Heart left ventricle (tissue), 13 donors: Measurements from ENCODE around the gene CD300LG.

ENCODE experiments used
- POLR2A ChIP-seq, 2 donors: fragments of 450-650 bp; IDR thresholded peaks; one replicate each; pipeline ENCODE4 v1.6.1; 2017; ENCODE audit warnings: antibody characterized with exemption in 2 of 2, mild to moderate bottlenecking in 2 of 2, moderate library complexity in 2 of 2
- TF ChIP-seq, protein P1 (sequence below), 12 donors: fragments of 200-600 bp; sonication (generic) in 4 of 12; IDR thresholded peaks; one replicate each; pipeline versions ENCODE4 v1.5.0 to v1.8.0; 2018 to 2022; ENCODE audit warnings: antibody characterized with exemption in 12 of 12, mild to moderate bottlenecking in 5 of 12
- donor health status: ischemic (EF 13 %, LVEDD 7.1; RV severe dilation, severe dysfunction).
- donor health status: DM: no; HTN: yes; CAD: no.
- donor health status: DM: no; HTN: no; CAD: no.
- donor health status: ischemic (EF 25% LVEDD 6.9; RV normal size, moderate dysfunction).
- donor health status: ischemic (EF 25% LVEDD 5.7; RV mildly dilated, moderate dysfunction).
- donor health status: ischemic (EF 35%, LVEDD 5.7; RV mildly dilated, moderate dysfunction).
- donor health status: nonischemic (EF 11% LVEDD 7.7; RV severe dilation, severe dysfunction).
- donor health status: DM: yes; HTN: yes; CAD: no.
- donor health status: PGD.
- donor health status: ischemic (EF 29% LVEDD 5.4; RV normal size, mild dysfunction).
- donor health status: nonischemic (EF 23%, LVEDD 6.1; RV moderate dilation, normal function).

GRCh38 chr17:43888548-43888947 is 41.6 kb downstream of the CD300LG start:
- TF ChIP-seq, protein P1, sequence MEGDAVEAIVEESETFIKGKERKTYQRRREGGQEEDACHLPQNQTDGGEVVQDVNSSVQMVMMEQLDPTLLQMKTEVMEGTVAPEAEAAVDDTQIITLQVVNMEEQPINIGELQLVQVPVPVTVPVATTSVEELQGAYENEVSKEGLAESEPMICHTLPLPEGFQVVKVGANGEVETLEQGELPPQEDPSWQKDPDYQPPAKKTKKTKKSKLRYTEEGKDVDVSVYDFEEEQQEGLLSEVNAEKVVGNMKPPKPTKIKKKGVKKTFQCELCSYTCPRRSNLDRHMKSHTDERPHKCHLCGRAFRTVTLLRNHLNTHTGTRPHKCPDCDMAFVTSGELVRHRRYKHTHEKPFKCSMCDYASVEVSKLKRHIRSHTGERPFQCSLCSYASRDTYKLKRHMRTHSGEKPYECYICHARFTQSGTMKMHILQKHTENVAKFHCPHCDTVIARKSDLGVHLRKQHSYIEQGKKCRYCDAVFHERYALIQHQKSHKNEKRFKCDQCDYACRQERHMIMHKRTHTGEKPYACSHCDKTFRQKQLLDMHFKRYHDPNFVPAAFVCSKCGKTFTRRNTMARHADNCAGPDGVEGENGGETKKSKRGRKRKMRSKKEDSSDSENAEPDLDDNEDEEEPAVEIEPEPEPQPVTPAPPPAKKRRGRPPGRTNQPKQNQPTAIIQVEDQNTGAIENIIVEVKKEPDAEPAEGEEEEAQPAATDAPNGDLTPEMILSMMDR (IDR thresholded peaks at IDR 0.05) = no peak
- no peak for TF ChIP-seq POLR2A (IDR thresholded peaks at IDR 0.05)
